BJ (cell line): Measurements from ENCODE around the gene EPHA4. TPM values are rescaled to one million over a fixed set of nuclear protein-coding genes. Genes with fewer than 3 reads are reported as not detected.

Experiments
- CTCF ChIA-PET: fragments of 350-600 bp; formaldehyde crosslinking; extraction: SDS; loops from one replicate; lab custom pipeline; 2021; ENCODE audit warnings: antibody characterized with exemption, inconsistent platforms; lab: Yijun Ruan, JAX
- POLR2A ChIA-PET: fragments of 300-600 bp; sonication (Branson Sonifier 250); formaldehyde crosslinking; extraction: SDS; loops from one replicate; lab custom pipeline; 2021; ENCODE audit warnings: antibody characterized with exemption; lab: Charles Lee
- DNase-seq: peaks from one replicate; pipeline ENCODE4 v3.0.0-alpha.2; 2011; ENCODE audit warnings: low read depth
- H3K27me3 ChIP-seq: 2 replicates; pipeline ENCODE4 v1.6.0; 2011; ENCODE audit warnings: low read length; ENCODE audit not compliant: control insufficient read depth, insufficient read depth
- H3K36me3 ChIP-seq: 2 replicates; pipeline ENCODE4 v1.5.1; 2011; ENCODE audit warnings: low read length; ENCODE audit not compliant: control insufficient read depth, insufficient read depth
- H3K4me3 ChIP-seq: 2 replicates; pipeline ENCODE4 v1.5.1; 2011; ENCODE audit warnings: low read depth, mild to moderate bottlenecking, control low read depth, low read length
- CTCF ChIP-seq: IDR thresholded peaks from 2 replicates; pipeline ENCODE4 v1.5.1; 2011; ENCODE audit warnings: low read depth, mild to moderate bottlenecking, control low read depth, inconsistent platforms, low read length, moderate library complexity; ENCODE audit not compliant: insufficient read depth
- polyA minus RNA-seq: library from RNA; depleted of rRNA, polyadenylated mRNA; stranded (reverse); fragments of >200 nt; gene quantifications from 2 replicates; pipeline ENCODE4 v1.2.3, GENCODE V29; 2011; rRNA and poly(A)+ RNA removed
- polyA plus RNA-seq: library from polyadenylated mRNA; depleted of rRNA; stranded (reverse); fragments of >200 nt; gene quantifications from 2 replicates; pipeline ENCODE4 v1.2.3, GENCODE V29; 2011; rRNA removed

The EPHA4 gene
- polyA plus RNA-seq (57.2 and 63.2 TPM in 2 replicates), polyA minus RNA-seq (82.9 and 87.6 TPM in 2 replicates)

GRCh38 chr2:221572219-221572820, at the start of gene EPHA4:
EPHA4 (minus strand) TSS chr2:221572304; CDS start chr2:221572248, 56 bp downstream.
- H3K4me3 ChIP-seq = peak within 1 kb of the TSS; percentile 75
- peak; percentile 46 for DNase-seq
- ChIA-PET POLR2A (interaction anchor here (0.7 kb wide), 1 partner anchor 725 kb away, joined by 3 read pairs; no protein-coding TSS in a partner anchor), CTCF (interaction anchor here (0.5 to 2.7 kb wide), 7 partner anchors 10 to 1834 kb away, joined by 3 to 31 read pairs (median 4); no protein-coding TSS in a partner anchor)
- H3K27me3 ChIP-seq = no peaks in the 10 kb centered on the region
- TF ChIP-seq CTCF = no peak
- H3K36me3 ChIP-seq = no peaks in the 10 kb centered on the region

GRCh38 chr2:221618007-221618406, 45.9 kb upstream of the EPHA4 start:
- Histone ChIP-seq H3K27me3 (no peaks in the 10 kb centered on the region), H3K36me3 (no peaks in the 10 kb centered on the region), H3K4me3 (no peak overlapping the region)
- no peak for TF ChIP-seq CTCF
- ChIA-PET CTCF (interaction anchor here (0.7 to 1.0 kb wide), 2 partner anchors 18 to 1917 kb away, joined by 3 to 6 read pairs; no protein-coding TSS in a partner anchor), POLR2A (no interaction called here)
- DNase-seq = no peak

- DNase-seq = no peak
- no peak for TF ChIP-seq CTCF
- CTCF ChIA-PET = no interaction called here
- no peak overlapping the region for H3K4me3 ChIP-seq
- H3K36me3 ChIP-seq = no peaks in the 10 kb centered on the region
- H3K27me3 ChIP-seq = no peaks in the 10 kb centered on the region
- POLR2A ChIA-PET = no interaction called here
Observed at GRCh38 chr2:221616561-221616960, 44.5 kb upstream of the EPHA4 start.

GRCh38 chr2:221614274-221614673, 42.2 kb upstream of the EPHA4 start:
- Histone ChIP-seq H3K4me3 (no peak overlapping the region), H3K27me3 (no peaks in the 10 kb centered on the region), H3K36me3 (no peaks in the 10 kb centered on the region)
- ChIA-PET CTCF (no interaction called here), POLR2A (no interaction called here)
- no peak for TF ChIP-seq CTCF
- DNase-seq = no peak

GRCh38 chr2:221612800-221613199, 40.7 kb upstream of the EPHA4 start:
- Histone ChIP-seq H3K4me3 (no peak overlapping the region), H3K36me3 (no peaks in the 10 kb centered on the region), H3K27me3 (no peaks in the 10 kb centered on the region)
- CTCF ChIA-PET = no interaction called here
- POLR2A ChIA-PET = interaction anchor here (0.7 kb wide), 1 partner anchor 1449 kb away, joined by 25 read pairs; no protein-coding TSS in a partner anchor
- DNase-seq = no peak
- no peak for TF ChIP-seq CTCF
